SU-DHL-6 (cell line): ENCODE measurements around the gene LTC4S.
A peak's percentile ranks its signal among the peaks of the same experiment; 100 is the strongest.

Experiments used
- H2AFZ ChIP-seq: fragments of 200-600 bp; sonication (generic); 2 replicates; pipeline ENCODE4 v1.6.1; 2014; ENCODE audit warnings: low read depth, mild to moderate bottlenecking, moderate library complexity, mixed read lengths, antibody characterized with exemption, low read length; ENCODE audit not compliant: severe bottlenecking
- H3F3A ChIP-seq: fragments of 200-600 bp; shearing (Covaris generic); 2 replicates; pipeline ENCODE4 v1.6.0; 2016; ENCODE audit warnings: antibody characterized with exemption, mild to moderate bottlenecking; ENCODE audit not compliant: insufficient read depth
- H3K27ac ChIP-seq: fragments of 200-600 bp; sonication (generic); 2 replicates; pipeline ENCODE4 v1.5.1; 2016; ENCODE audit warnings: low read depth, mild to moderate bottlenecking, low read length, moderate library complexity, mixed read lengths
- H3K27me3 ChIP-seq: fragments of 200-600 bp; sonication (generic), shearing (Covaris generic); 2 replicates; pipeline ENCODE4 v1.6.0; 2014; ENCODE audit warnings: mild to moderate bottlenecking, low read length
- H3K36me3 ChIP-seq: fragments of 200-600 bp; sonication (generic); 2 replicates; pipeline ENCODE4 v1.6.1; 2014; ENCODE audit warnings: mild to moderate bottlenecking, low read length, mixed read lengths
- H3K4me2 ChIP-seq: fragments of 300-600, 200-600 bp; shearing (Covaris generic), sonication (generic); 2 replicates; pipeline ENCODE4 v1.6.0; 2014; ENCODE audit warnings: low read length, low read depth, mild to moderate bottlenecking; ENCODE audit not compliant: poor library complexity, severe bottlenecking
- H3K4me3 ChIP-seq: fragments of 200-600 bp; sonication (generic); 2 replicates; pipeline ENCODE4 v1.5.1; 2014; ENCODE audit warnings: antibody characterized with exemption, low read length, mild to moderate bottlenecking, mixed read lengths; ENCODE audit not compliant: insufficient read depth, poor library complexity, severe bottlenecking
- H3K79me2 ChIP-seq: fragments of 200-600 bp; sonication (generic); 2 replicates; pipeline ENCODE4 v1.6.1; 2014; ENCODE audit warnings: mild to moderate bottlenecking, low read length, moderate library complexity; ENCODE audit not compliant: insufficient read depth
- H3K9ac ChIP-seq: fragments of 200-600 bp; sonication (generic); 2 replicates; pipeline ENCODE4 v1.7.0; 2014; ENCODE audit warnings: mild to moderate bottlenecking, low read length
- H3K9me2 ChIP-seq: fragments of 200-600 bp; sonication (generic); replicated peaks from 2 replicates; pipeline ENCODE4 v1.6.1; 2014; ENCODE audit warnings: low read length; ENCODE audit not compliant: insufficient read depth
- H3K9me3 ChIP-seq: fragments of 200-600 bp; sonication (generic); 2 replicates; pipeline ENCODE4 v1.6.1; 2014; ENCODE audit warnings: low read length, mixed read lengths; ENCODE audit not compliant: insufficient read depth
- H4K20me1 ChIP-seq: fragments of 200-600 bp; sonication (generic); 2 replicates; pipeline ENCODE4 v1.6.1; 2014; ENCODE audit warnings: low read depth, mild to moderate bottlenecking, antibody characterized with exemption, low read length, moderate library complexity, mixed read lengths
- CTCF ChIP-seq: fragments of 200-600 bp; sonication (generic); IDR thresholded peaks from one replicate; pipeline ENCODE4 v1.5.1; 2017; ENCODE audit warnings: antibody characterized with exemption, mild to moderate bottlenecking, low read length, moderate library complexity; ENCODE audit not compliant: insufficient read depth, poor library complexity, severe bottlenecking
- EZH2phosphoT487 ChIP-seq: fragments of 200-600 bp; sonication (generic), shearing (Covaris generic); conservative IDR thresholded peaks from 2 replicates; pipeline ENCODE4 v1.6.1; 2018; ENCODE audit warnings: mild to moderate bottlenecking, antibody characterized with exemption, low read length, moderate library complexity, mixed read lengths

The LTC4S gene

GRCh38 chr5:179801304-179802206 is 7.8 kb downstream of the LTC4S start:
- H3F3A ChIP-seq = no peaks in the 10 kb centered on the region
- TF ChIP-seq CTCF = peak; percentile 54
- TF ChIP-seq EZH2phosphoT487 = no peak
- H4K20me1 ChIP-seq = no peaks in the 10 kb centered on the region
- no peaks in the 10 kb centered on the region for H3K9me3 ChIP-seq
- no peaks in the 10 kb centered on the region; the same call in 1 of the 2 replicates for H3K79me2 ChIP-seq
- H3K4me2 ChIP-seq = no peak overlapping the region
- no peaks in the 10 kb centered on the region for H3K9me2 ChIP-seq
- H3K27me3 ChIP-seq = no peaks in the 10 kb centered on the region
- H3K9ac ChIP-seq = no peak overlapping the region
- no peaks in the 10 kb centered on the region for H3K36me3 ChIP-seq
- H3K27ac ChIP-seq = no peak overlapping the region
- no peak overlapping the region for H3K4me3 ChIP-seq
- no peak overlapping the region for H2AFZ ChIP-seq

- H3K27ac ChIP-seq = no peak overlapping the region
- H3K36me3 ChIP-seq = no peaks in the 10 kb centered on the region
- H3K27me3 ChIP-seq = no peaks in the 10 kb centered on the region
- H3K9me3 ChIP-seq = no peaks in the 10 kb centered on the region
- no peaks in the 10 kb centered on the region; the same call in 1 of the 2 replicates for H3K79me2 ChIP-seq
- no peak overlapping the region for H3K4me2 ChIP-seq
- no peak overlapping the region for H3K9ac ChIP-seq
- TF ChIP-seq EZH2phosphoT487 = no peak
- no peaks in the 10 kb centered on the region for H3K9me2 ChIP-seq
- H3K4me3 ChIP-seq = no peak overlapping the region
- no peaks in the 10 kb centered on the region for H3F3A ChIP-seq
- no peaks in the 10 kb centered on the region for H4K20me1 ChIP-seq
- H2AFZ ChIP-seq = no peak overlapping the region
Measured at GRCh38 chr5:179802207-179802883, 8.6 kb downstream of the LTC4S start.

GRCh38 chr5:179802950-179803562 is 9.3 kb downstream of the LTC4S start:
- Histone ChIP-seq H3K9me3 (no peaks in the 10 kb centered on the region), H3K4me3 (no peak overlapping the region), H3K9me2 (no peaks in the 10 kb centered on the region), H2AFZ (no peak overlapping the region), H3K27ac (no peak overlapping the region), H3K36me3 (no peaks in the 10 kb centered on the region), H3F3A (no peaks in the 10 kb centered on the region), H3K27me3 (no peaks in the 10 kb centered on the region), H3K79me2 (no peaks in the 10 kb centered on the region; the same call in 1 of the 2 replicates), H3K4me2 (no peak overlapping the region), H4K20me1 (no peaks in the 10 kb centered on the region), H3K9ac (no peak overlapping the region)
- TF ChIP-seq CTCF (no peak), EZH2phosphoT487 (no peak)
